Gastroesophageal sphincter (tissue), 4 donors: ENCODE data around the gene SSH3. TPM values are rescaled to one million over a fixed set of nuclear protein-coding genes. Genes with fewer than 3 reads are reported as not detected.
A peak's percentile ranks its signal among the peaks of the same experiment; 100 is the strongest.

ENCODE experiments used
- ATAC-seq: fragments of 150-250 bp; one replicate; pipeline ENCODE4 v1.9.1; 2016; ENCODE audit warnings: mild to moderate bottlenecking, moderate library complexity
- H3K27ac ChIP-seq, 4 donors: fragments of 200-600 bp; sonication (generic) in 3 of 4; 1 replicate in 3 of 4; 2 replicates in 1 of 4; pipeline ENCODE4 v1.5.1; 2016 to 2019
- H3K27me3 ChIP-seq: fragments of 200-600 bp; sonication (generic); one replicate; pipeline ENCODE4 v1.5.1; 2019
- H3K36me3 ChIP-seq, 2 donors: fragments of 200-600 bp; sonication (generic); one replicate each; pipeline ENCODE4 v1.5.1; 2019; ENCODE audit warnings: control low read depth in 1 of 2
- H3K4me1 ChIP-seq, 3 donors: fragments of 200-600 bp; sonication (generic); 1 replicate in 2 of 3; 2 replicates in 1 of 3; pipeline ENCODE4 v1.5.1; 2016 to 2019; ENCODE audit warnings: control low read depth in 2 of 3
- H3K4me3 ChIP-seq, 2 donors: fragments of 200-600 bp; sonication (generic); one replicate each; pipeline ENCODE4 v1.5.1; 2019; ENCODE audit warnings: mild to moderate bottlenecking in 1 of 2, moderate library complexity in 1 of 2
- H3K9me3 ChIP-seq, 3 donors: fragments of 200-600 bp; sonication (generic); one replicate each; pipeline ENCODE4 v1.5.1; 2017 to 2019; ENCODE audit warnings: control low read depth in 2 of 3
- EP300 ChIP-seq: sonication (generic); formaldehyde crosslinking; IDR thresholded peaks from one replicate; pipeline ENCODE4 v1.6.1; 2017; ENCODE audit warnings: antibody characterized with exemption, mild to moderate bottlenecking
- POLR2A ChIP-seq, 2 donors: fragments of 450-650 bp; IDR thresholded peaks; one replicate each; pipeline ENCODE4 v1.6.1; 2017; ENCODE audit warnings: antibody characterized with exemption in 2 of 2, mild to moderate bottlenecking in 2 of 2, moderate library complexity in 1 of 2
- POLR2AphosphoS5 ChIP-seq: sonication (generic); formaldehyde crosslinking; IDR thresholded peaks from one replicate; pipeline ENCODE4 v1.6.1; 2017; ENCODE audit warnings: antibody characterized with exemption
- WGBS, 2 donors: methylation state at CpG; one replicate each; pipeline ENCODE4 v1.1.5; 2018; ENCODE audit warnings: low coverage in 1 of 2; 5-methylcytosine and 5-hydroxymethylcytosine counted together
- total RNA-seq, 4 donors: library from RNA; depleted of rRNA; stranded (reverse); fragments of >200 nt; gene quantifications; one replicate each; pipeline ENCODE4 v1.1.0, GENCODE V29; 2016
- TF ChIP-seq, protein P1 (sequence below), 4 experiments: fragments of 200-600 bp in 2 of 4; fragments of 450-650 bp in 2 of 4; sonication (generic) in 1 of 4; IDR thresholded peaks; one replicate each; pipeline ENCODE4 v1.5.1; 2017 to 2019; ENCODE audit warnings: antibody characterized with exemption in 4 of 4, mild to moderate bottlenecking in 2 of 4, moderate library complexity in 2 of 4

Gene SSH3
- total RNA-seq, 4 donors from 2014 or later = 33.9 to 58.4 (median 41.9) TPM

- Histone ChIP-seq H3K36me3 (peaks cover 0 to 10% of the 10 kb centered on the region in 2 donors), H3K27me3 (no peaks in the 10 kb centered on the region)
- TF ChIP-seq POLR2A (IDR thresholded peaks at IDR 0.05) (no peak), EP300 (no peak), POLR2AphosphoS5 (no peak)
- TF ChIP-seq, protein P1, sequence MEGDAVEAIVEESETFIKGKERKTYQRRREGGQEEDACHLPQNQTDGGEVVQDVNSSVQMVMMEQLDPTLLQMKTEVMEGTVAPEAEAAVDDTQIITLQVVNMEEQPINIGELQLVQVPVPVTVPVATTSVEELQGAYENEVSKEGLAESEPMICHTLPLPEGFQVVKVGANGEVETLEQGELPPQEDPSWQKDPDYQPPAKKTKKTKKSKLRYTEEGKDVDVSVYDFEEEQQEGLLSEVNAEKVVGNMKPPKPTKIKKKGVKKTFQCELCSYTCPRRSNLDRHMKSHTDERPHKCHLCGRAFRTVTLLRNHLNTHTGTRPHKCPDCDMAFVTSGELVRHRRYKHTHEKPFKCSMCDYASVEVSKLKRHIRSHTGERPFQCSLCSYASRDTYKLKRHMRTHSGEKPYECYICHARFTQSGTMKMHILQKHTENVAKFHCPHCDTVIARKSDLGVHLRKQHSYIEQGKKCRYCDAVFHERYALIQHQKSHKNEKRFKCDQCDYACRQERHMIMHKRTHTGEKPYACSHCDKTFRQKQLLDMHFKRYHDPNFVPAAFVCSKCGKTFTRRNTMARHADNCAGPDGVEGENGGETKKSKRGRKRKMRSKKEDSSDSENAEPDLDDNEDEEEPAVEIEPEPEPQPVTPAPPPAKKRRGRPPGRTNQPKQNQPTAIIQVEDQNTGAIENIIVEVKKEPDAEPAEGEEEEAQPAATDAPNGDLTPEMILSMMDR (IDR thresholded peaks at IDR 0.05) = no peak
These were observed 33.9 kb downstream of the SSH3 start for GRCh38 chr11:67337257-67337656.

GRCh38 chr11:67344264-67344663 lies 40.9 kb downstream of the SSH3 start:
- Histone ChIP-seq H3K4me1 (no peaks in the 10 kb centered on the region), H3K36me3 (no peaks in the 10 kb centered on the region), H3K4me3 (no peak overlapping the region), H3K27me3 (no peaks in the 10 kb centered on the region), H3K9me3 (no peaks in the 10 kb centered on the region), H3K27ac (no peak overlapping the region)
- WGBS, 2 donors = 83 to 100% methylated on average over 1 to 3 of the region's 4 CpGs
- no peak for TF ChIP-seq POLR2AphosphoS5
- no peak for TF ChIP-seq EP300
- no peak for TF ChIP-seq POLR2A (IDR thresholded peaks at IDR 0.05)
- TF ChIP-seq, protein P1 (IDR thresholded peaks at IDR 0.05) = no peak
- no peak for ATAC-seq

More at GRCh38 chr11:67337257-67337656, 33.9 kb downstream of the SSH3 start:
- Histone ChIP-seq H3K4me1 (no peaks in the 10 kb centered on the region), H3K9me3 (no peaks in the 10 kb centered on the region), H3K27ac (no peak overlapping the region), H3K4me3 (no peak overlapping the region)
- 83 to 100% methylated on average over 3 of the region's 3 CpGs for WGBS, 2 donors
- no peak for ATAC-seq

DNA sequence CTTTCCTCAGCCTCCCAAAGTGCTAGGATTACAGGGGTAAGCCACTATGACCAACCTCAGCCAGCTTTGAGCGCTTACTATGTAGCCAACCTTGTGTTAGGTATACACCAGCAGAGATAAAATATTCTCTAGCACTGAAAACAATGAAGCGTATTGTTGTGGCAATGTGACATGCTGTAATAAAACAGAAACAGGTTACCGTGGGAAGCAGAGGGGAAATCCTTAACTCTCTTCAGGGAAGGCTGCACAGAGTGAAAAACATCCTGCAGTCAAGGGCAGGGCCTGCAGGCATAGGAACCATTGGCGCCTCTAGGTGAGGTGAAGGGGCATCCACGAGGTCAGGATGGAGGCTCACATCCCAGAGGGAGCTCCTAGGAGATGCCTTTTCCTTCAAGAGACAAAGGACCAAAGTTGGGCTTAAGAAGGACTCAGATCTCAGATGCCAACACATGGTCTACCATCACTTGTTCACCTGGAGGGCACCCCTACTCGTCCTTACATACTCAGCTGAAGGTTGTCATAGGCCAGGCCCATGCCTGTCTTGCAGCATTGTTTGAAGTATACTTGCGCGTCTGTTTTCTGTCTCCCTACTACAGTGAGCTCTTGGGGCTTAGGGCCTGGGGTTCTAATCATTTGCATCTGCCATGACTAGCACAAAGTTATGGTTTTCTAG lies 42.1 kb downstream of the SSH3 start:
- Histone ChIP-seq H3K36me3 (no peaks in the 10 kb centered on the region), H3K27ac (no peak overlapping the region), H3K27me3 (no peaks in the 10 kb centered on the region), H3K4me1 (no peaks in the 10 kb centered on the region), H3K9me3 (no peaks in the 10 kb centered on the region), H3K4me3 (no peak overlapping the region)
- no peak for ATAC-seq
- 69 to 78% methylated on average over 5 to 8 of the region's 8 CpGs for WGBS, 2 donors
- no peak for TF ChIP-seq POLR2A (IDR thresholded peaks at IDR 0.05)

DNA sequence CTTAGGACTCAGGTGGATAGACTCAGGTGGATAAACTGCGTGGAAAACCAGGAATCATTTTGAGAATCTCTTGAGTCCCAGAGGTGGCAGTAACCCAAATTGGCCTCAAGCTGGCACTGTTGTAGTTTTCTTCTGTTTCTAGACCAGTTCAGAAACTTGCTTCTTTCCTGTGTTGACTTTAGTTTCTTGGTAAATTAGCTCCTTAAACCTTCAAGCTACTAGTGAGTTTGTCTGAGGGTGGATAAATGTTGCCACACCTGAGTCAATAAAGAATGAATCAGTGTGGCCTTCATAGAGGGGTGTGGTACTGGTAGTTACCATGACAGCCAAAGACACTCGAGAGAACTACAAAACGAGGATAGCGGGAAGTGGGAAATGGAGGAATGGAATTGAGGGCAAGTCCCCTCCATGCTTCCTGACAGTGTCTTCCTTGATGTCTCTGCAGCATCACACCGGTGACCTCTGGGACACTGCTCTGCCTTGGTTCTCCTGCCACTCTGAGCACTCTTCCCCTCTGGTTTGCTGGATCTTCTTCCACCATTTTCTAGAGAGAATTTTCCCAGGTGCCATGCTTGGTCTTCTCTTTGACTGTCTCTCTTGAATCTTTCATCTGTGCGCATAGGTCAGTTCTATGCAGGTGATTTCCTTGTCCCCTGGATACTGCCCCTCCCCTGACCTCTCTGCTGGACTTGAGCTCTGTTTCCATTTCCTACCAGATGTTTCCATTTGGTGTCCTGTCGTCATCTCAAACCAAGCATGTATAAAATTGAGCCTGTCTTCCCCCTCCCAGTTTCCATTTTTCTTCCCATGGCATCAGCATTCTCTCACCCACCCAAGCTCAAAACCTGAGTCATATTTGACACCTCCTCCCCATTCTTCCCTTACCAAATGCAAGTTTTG lies 42.8 kb downstream of the SSH3 start:
- Histone ChIP-seq H3K27ac (no peak overlapping the region), H3K4me3 (no peak overlapping the region), H3K4me1 (peaks cover 0 to 7% (median 4%) of the 10 kb centered on the region in 3 donors), H3K27me3 (no peaks in the 10 kb centered on the region), H3K36me3 (no peaks in the 10 kb centered on the region), H3K9me3 (no peaks in the 10 kb centered on the region)
- ATAC-seq = no peak
- WGBS, 2 donors = 68% methylated on average over 7 of the region's 7 CpGs
- no peak for TF ChIP-seq EP300
- TF ChIP-seq POLR2AphosphoS5 = no peak
- TF ChIP-seq, protein P1 (IDR thresholded peaks at IDR 0.05) = peak in 2 of 4 experiments; percentile 36
- no peak for TF ChIP-seq POLR2A (IDR thresholded peaks at IDR 0.05)

DNA sequence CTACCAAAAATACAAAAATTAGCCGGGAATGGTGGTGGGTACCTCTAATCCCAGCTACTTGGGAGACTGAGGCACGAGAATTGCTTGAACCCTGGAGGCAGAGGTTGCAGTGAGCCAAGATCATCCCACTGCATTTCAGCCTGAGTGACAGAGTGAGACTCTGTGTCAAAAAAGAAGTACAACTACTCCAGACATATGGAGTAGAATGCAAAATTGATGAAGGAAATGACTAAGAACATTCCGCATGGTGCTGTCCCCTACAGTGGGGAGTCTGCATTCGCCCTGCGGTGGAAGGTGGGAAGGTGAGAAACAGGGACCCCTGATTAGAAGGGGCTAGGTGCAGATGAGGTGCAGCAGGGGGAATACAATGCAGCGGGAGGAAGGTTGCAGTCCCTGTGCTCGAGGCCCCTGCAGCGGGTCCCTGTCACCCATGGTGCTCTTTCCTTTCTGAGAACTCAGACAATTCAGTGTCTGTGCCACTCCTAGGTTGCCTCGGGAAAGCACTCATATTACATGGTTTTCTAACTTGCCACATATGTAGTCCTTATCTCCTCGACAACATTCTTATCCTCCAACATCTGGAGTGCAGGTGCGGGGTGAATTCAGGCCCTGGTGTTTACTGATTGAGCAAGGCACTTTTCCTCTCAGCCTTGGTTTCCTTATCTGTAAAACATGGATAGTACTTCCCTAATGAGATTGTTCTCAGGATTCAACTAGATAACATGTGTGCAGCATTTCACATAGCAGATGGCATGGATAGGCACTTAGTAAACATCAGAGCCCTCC lies 44.8 kb downstream of the SSH3 start:
- Histone ChIP-seq H3K36me3 (no peaks in the 10 kb centered on the region), H3K9me3 (no peaks in the 10 kb centered on the region), H3K4me3 (no peak overlapping the region), H3K4me1 (peaks cover 0 to 26% (median 18%) of the 10 kb centered on the region in 3 donors), H3K27me3 (no peaks in the 10 kb centered on the region), H3K27ac (no peak overlapping the region)
- WGBS, 2 donors = 76 to 82% methylated on average over 5 to 9 of the region's 11 CpGs
- no peak for ATAC-seq
- TF ChIP-seq, protein P1 (IDR thresholded peaks at IDR 0.05) = no peak
- TF ChIP-seq POLR2AphosphoS5 (no peak), POLR2A (IDR thresholded peaks at IDR 0.05) (no peak), EP300 (no peak)
